ENCODE results near the gene JSRP1.

Gene JSRP1

DNA sequence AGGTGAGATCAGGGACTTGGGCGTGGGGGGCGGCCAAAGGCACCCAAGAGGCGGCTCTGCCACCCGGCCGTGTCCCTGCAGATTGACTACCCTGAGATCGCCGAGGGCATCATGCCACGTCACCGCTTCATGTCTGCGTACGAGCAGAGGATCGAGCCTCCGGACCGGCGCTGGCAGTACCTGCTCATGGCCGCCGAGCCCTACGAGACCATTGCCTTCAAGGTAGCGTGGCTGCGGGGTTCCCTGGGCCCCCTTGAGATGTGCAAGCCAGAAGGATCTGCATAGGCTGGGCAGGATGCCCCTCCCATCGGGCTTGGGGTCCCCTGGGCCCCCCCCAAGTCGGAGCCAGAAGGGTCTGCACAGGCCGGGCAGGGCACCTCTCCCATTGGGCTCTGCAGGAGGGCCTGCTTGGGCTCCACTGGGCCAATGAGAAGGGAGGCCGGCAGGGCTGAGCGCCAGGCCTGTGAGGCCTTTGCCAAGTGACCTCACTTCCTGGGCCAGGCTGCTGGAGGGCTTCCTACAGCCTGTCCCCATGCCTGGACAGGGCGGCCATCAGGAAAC is 9.3 kb downstream of the JSRP1 start:
- peak; percentile 58 for DNase-seq (ENCODE audit: low spot score)

DNA sequence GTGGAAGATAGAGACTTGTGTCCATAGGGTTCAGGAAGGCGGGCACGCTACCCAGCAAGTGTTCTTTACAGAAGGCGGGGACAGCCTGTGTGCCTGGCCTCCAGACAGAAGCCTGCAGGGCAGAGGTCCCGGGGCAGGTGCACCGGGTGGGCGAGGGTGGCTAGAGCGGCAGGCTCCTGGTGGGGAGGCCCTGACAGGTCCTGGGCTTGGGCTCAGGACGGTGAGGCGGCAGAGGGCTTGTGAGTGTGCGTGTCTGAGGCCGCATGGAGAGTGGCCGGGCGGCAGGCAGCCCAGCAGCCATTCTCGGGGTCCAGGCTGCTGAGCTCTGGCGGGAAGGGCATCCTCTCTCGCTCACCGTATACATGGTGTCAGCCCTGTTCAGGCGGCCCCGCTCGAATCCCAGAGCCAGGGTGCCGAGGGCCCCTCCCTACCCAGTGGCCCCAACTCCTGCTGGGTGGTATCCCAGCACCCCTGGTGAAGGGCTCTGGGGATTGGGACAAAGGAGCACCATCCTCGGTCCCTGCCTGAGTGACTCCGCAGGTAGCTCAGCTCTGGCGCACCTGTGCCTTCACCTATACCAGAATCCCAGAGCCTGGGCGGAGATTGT is 10.1 kb downstream of the JSRP1 start:
- no peak for DNase-seq (ENCODE audit: low spot score)

DNA sequence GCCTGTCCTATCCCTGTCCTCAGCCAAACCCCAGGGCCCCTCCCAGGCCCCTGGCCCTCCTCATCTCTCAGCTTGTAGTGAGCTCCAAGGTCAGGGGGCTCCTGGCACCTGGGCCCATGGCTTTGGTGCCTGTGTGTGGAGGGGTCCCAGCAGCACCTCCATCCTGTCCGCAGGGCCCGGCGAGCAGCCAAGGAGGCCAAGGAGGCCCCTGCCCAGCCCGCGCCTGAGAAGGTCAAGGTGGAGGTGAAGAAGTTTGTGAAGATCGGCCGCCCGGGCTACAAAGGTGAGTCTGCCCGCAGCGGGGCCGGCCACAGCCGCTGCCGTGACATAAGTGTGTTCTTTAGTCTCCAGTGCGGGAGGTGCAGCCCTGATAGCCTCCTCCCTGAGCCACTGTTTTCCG is 10.9 kb downstream of the JSRP1 start:
- no peak for DNase-seq (ENCODE audit: low spot score)

- no peak for DNase-seq (ENCODE audit: low spot score)
These were observed 11.7 kb downstream of the JSRP1 start for GRCh38 chr19:2244486-2244885.

DNA sequence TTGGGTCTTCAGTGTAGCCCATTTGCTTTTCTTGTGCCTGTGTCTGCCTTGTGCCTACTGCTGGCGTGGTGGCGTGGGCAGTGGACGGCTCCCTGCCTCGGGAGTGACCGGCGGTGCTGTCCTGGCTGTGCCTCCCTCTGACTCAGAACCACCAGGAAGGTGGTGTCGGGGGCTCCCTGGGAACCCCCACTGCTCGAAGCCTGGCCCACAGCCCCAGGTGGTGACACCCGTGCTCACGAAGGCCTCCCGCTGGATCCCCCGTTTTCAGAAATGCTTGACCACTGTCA is 12.1 kb downstream of the JSRP1 start:
- no peak for DNase-seq (ENCODE audit: low spot score)

- no peak for DNase-seq (ENCODE audit: low spot score)
These were observed 12.7 kb downstream of the JSRP1 start for GRCh38 chr19:2243274-2244124.

- DNase-seq (ENCODE audit: low spot score): no peak
These were observed 13.4 kb downstream of the JSRP1 start for GRCh38 chr19:2242816-2243215.

- no peak for DNase-seq (ENCODE audit: low spot score)
These were observed 14.1 kb downstream of the JSRP1 start for GRCh38 chr19:2242092-2242537.

- peak; percentile 59 for DNase-seq (ENCODE audit: low spot score)
These were observed 15.1 kb downstream of the JSRP1 start for GRCh38 chr19:2240881-2241760.

- no peak for DNase-seq (ENCODE audit: low spot score)
These were observed 16.1 kb downstream of the JSRP1 start for GRCh38 chr19:2239771-2240770.

DNA sequence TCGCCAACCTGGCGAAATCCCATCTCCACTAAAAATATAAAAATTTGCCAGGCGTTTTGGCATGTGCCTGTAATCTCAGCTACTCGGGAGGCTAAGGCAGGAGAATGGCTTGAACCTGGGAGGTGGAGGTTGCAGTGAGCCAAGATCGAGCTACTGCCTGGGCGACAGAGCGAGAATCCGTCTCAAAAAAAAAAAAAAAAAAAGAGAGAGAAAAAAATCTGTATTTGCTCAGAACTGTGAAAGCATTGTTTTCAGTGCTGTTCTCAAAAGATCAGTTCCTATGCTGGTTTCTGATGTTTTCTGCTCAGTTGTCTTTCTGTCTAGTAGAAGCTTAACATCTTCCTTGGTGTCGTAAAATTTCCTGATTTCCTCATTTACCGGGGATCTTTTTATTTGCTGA is 17.0 kb downstream of the JSRP1 start:
- no peak for DNase-seq (ENCODE audit: low spot score)

DNA sequence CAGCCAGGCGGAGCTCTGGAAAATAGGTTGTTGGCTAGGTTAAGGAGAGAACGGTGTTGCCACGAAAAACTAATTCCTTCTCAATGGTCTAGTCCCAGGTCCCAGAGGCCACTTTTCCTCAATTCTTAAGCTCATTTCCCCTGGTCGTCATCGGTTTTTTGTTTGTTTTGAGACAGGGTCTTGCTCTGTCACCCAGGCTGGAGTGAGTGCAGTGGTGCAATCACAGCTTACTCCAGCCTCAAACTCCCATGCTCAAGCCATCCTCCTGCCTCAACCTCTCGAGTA is 18.4 kb downstream of the JSRP1 start:
- no peak for DNase-seq (ENCODE audit: low spot score)

- DNase-seq (ENCODE audit: low spot score): no peak
These were observed 19.0 kb downstream of the JSRP1 start for GRCh38 chr19:2237051-2237868.

- DNase-seq (ENCODE audit: low spot score): peak; percentile 96
These were observed 19.7 kb downstream of the JSRP1 start, which contains the start of the genes PLEKHJ1 and SF3A2 for GRCh38 chr19:2236314-2237050. Gene PLEKHJ1 (minus strand): TSS chr19:2236329. CDS start chr19:2236248, 81 bp downstream. Gene SF3A2 (plus strand): TSS chr19:2236824. CDS start chr19:2243419, 6,595 bp downstream.

- DNase-seq (ENCODE audit: low spot score): no peak
These were observed 20.2 kb downstream of the JSRP1 start for GRCh38 chr19:2236064-2236313.

GRCh38 chr19:2235381-2236063 is 20.7 kb downstream of the JSRP1 start:
- no peak for DNase-seq (ENCODE audit: low spot score)

GRCh38 chr19:2234996-2235380 is 21.2 kb downstream of the JSRP1 start:
- no peak for DNase-seq (ENCODE audit: low spot score)

DNA sequence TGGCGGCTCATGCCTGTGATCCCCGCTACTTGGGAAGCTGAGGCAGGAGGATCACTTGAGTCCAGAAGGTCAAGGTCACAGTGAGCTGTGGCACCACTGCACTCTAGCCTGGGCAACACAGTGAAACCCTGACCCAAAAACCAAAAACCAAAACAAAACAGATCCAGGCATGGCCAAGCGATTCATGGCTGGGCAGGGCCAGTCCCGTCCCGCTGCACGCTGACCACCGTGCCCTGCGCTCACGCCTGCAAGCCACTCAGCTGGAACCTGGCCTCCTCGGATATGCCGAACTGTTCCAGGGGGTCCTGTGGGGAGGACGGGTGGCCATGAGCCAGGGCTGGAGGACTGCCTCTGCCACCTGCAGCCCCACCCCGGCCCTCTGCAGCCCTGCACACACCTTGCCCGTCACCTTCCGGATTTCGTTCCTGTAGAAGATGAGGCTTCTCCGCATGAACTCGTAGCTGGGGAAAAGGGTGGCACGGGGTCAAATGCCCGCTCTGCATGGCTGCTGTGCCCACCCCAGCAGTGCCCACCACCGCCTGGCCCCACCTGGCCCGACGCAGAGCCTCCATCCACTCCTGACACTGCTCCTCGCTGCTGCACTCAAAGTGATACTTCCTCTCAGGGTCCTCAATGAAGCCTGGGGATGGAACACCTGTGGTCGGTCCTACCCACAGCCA is 22.5 kb downstream of the JSRP1 start:
- no peak for DNase-seq (ENCODE audit: low spot score)

All from putamen (tissue), 1 donor.